Measurements from ENCODE around the gene ZNF823. TPM values are rescaled to one million over a fixed set of nuclear protein-coding genes. Genes with fewer than 3 reads are reported as not detected.

The ZNF823 gene
- total RNA-seq, 1 donor from 2014 or later: 19.8 TPM

DNA sequence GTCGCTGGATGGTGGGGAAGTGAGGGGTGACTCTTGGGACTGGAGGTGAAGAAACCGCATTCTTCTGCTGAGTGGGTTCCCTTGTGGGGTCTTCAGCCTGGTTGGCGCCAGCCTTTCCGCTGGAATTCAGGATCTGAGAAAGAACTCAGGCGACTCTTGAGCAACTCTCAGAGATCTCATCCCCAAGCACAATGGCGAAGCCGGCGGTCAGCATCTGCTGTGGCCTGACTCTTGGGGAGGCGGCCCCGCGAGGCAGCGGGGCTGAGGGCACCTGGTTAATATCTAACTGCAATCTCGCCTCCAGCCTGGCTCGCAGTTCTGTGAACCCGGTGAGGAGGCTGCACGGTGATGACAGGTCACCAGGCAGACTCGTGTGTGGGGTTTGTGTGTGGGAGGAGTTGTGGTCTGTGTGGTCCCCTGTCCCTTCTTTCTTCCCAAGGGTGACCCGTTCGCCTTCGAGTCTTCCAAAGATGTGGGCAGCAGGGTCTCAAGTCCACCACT is 28.9 kb upstream of the ZNF823 start:
- H3K36me3 ChIP-seq (ENCODE audit: control insufficient read depth in 3 of 3, insufficient read depth in 3 of 3, low read length in 3 of 3): peaks cover 0 to 3% (median 0%) of the 10 kb centered on the region in 3 donors
- peak overlapping the region; percentile 93 for H3K27ac ChIP-seq (ENCODE audit: low read depth, low read length)
- H3K9me3 ChIP-seq (ENCODE audit: control insufficient read depth in 3 of 3, low read length in 3 of 3): no peaks in the 10 kb centered on the region
- H3K9ac ChIP-seq (ENCODE audit: low read depth in 1 of 3, low read length in 3 of 3): peak overlapping the region; percentile 89 to 97 (median 90)
- no peaks in the 10 kb centered on the region for H3K27me3 ChIP-seq (ENCODE audit: control insufficient read depth in 3 of 3, insufficient read depth in 3 of 3, low read length in 3 of 3)
- H3K4me1 ChIP-seq (ENCODE audit: control insufficient read depth in 3 of 3, insufficient read depth in 3 of 3, low read length in 3 of 3): peaks cover 12 to 20% (median 12%) of the 10 kb centered on the region in 3 donors
- H3K4me3 ChIP-seq (ENCODE audit: low read length in 3 of 3): peak overlapping the region; percentile 82 to 90 (median 86)

DNA sequence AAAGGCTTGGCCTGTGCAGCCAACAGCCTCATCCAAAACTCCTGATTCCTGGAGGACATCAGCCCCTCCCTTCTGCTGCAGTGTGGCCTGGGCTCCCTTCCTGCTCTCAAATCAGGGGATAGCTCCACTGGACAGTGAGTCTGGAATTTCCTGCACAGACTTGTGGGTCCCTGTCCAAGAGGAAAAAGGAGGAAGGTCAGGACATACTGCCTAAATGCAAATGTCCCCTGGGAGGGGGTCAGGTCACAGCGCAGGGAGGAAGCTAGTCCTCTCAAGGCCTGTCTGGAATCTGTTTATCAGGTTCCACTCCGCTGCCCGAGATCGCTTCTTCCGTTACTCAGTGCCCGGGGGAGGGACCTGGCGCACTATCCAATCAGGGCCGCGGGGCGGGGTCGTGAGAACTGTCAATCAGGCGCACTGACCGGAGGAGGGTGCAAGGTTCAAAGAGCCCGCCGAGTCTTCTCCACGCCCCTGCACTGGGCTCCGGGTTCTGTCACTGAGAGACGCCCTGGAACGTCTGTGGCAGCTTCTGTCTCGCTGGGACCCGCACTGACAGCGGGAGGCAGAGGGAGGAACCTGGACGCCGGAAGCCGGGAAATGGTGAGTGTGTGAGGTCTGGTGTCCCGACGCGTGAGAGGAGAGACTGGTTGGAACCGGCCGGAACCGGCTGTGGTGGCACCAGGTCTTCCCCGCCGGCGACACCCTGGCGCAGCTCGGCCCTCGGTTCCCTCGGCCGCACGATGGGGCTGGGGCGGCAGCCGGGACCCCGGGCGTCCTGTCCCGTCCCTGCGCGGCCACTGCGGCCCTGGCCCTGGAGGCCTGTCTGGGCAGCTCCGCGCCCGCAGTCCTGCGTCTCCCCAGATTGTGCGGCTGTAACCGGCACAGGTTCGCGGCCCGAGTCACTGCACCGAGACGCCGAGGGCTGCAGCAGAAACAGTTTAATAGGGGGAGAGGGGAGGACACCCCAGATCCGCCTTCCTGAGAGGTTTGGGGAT is 28.1 kb upstream of the ZNF823 start, which contains the start of gene ZNF441:
TSS of gene ZNF441 (plus strand) at position 404 of the 995 bp plus-strand sequence. CDS start at position 598, 194 bp downstream.
- Histone ChIP-seq H3K9me3 (ENCODE audit: control insufficient read depth in 3 of 3, low read length in 3 of 3) (no peaks in the 10 kb centered on the region), H3K4me3 (ENCODE audit: low read length in 3 of 3) (peak within 1 kb of the TSS; percentile 82 to 90 (median 86)), H3K9ac (ENCODE audit: low read depth in 1 of 3, low read length in 3 of 3) (peak within 1 kb of the TSS; percentile 89 to 97 (median 90)), H3K36me3 (ENCODE audit: control insufficient read depth in 3 of 3, insufficient read depth in 3 of 3, low read length in 3 of 3) (peaks cover 0 to 3% (median 0%) of the 10 kb centered on the region in 3 donors), H3K27me3 (ENCODE audit: control insufficient read depth in 3 of 3, insufficient read depth in 3 of 3, low read length in 3 of 3) (no peaks in the 10 kb centered on the region), H3K4me1 (ENCODE audit: control insufficient read depth in 3 of 3, insufficient read depth in 3 of 3, low read length in 3 of 3) (peaks cover 12 to 20% (median 12%) of the 10 kb centered on the region in 3 donors), H3K27ac (ENCODE audit: low read depth, low read length) (peak within 1 kb of the TSS; percentile 93)

DNA sequence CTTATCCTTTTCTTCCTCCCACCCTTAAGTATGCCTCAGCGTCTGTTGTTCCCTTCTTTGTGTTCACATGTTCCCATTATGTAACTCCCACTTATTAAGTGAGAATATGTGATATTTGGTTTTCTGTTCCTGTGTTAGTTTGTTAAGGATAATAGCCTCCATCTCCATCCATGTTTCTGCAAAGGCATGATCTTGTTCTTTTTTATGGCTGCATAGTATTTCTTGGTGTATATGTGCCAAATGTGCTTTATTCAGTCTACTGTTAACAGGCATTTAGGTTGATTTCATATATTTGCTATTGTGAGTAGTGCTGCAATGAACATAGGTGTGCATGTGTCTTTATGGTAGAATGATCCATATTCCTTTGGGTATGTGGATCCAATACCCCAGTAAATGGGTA is 24.9 kb upstream of the ZNF823 start:
- H3K27ac ChIP-seq (ENCODE audit: low read depth, low read length): no peak overlapping the region
- no peak overlapping the region for H3K9ac ChIP-seq (ENCODE audit: low read depth in 1 of 3, low read length in 3 of 3)
- H3K4me3 ChIP-seq (ENCODE audit: low read length in 3 of 3): no peak overlapping the region
- H3K36me3 ChIP-seq (ENCODE audit: control insufficient read depth in 3 of 3, insufficient read depth in 3 of 3, low read length in 3 of 3): no peaks in the 10 kb centered on the region
- peaks cover 12 to 17% (median 12%) of the 10 kb centered on the region in 3 donors for H3K4me1 ChIP-seq (ENCODE audit: control insufficient read depth in 3 of 3, insufficient read depth in 3 of 3, low read length in 3 of 3)
- no peaks in the 10 kb centered on the region for H3K27me3 ChIP-seq (ENCODE audit: control insufficient read depth in 3 of 3, insufficient read depth in 3 of 3, low read length in 3 of 3)
- no peaks in the 10 kb centered on the region for H3K9me3 ChIP-seq (ENCODE audit: control insufficient read depth in 3 of 3, low read length in 3 of 3)

DNA sequence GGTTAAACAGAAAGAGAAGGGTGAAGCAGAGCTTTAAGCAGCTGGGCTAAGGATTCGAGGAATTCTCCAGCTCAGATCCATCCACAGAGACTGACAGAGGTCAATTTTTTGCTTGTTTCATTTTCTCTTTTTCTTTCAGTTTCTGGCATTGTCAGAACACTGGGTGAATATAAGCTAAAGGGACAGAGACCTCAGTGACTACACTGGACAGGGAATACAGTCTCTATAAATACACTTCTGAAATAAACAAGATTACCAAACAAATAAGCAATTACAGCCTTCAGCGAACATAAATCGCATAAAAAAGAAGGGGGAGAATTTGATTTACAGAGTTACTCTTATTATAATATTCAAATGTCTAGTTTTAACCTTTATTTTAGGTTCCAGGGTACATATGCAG is 24.4 kb upstream of the ZNF823 start:
- Histone ChIP-seq H3K4me3 (ENCODE audit: low read length in 3 of 3) (no peak overlapping the region), H3K9ac (ENCODE audit: low read depth in 1 of 3, low read length in 3 of 3) (no peak overlapping the region), H3K9me3 (ENCODE audit: control insufficient read depth in 3 of 3, low read length in 3 of 3) (no peaks in the 10 kb centered on the region), H3K36me3 (ENCODE audit: control insufficient read depth in 3 of 3, insufficient read depth in 3 of 3, low read length in 3 of 3) (no peaks in the 10 kb centered on the region), H3K4me1 (ENCODE audit: control insufficient read depth in 3 of 3, insufficient read depth in 3 of 3, low read length in 3 of 3) (peaks cover 8 to 13% (median 8%) of the 10 kb centered on the region in 3 donors), H3K27ac (ENCODE audit: low read depth, low read length) (no peak overlapping the region), H3K27me3 (ENCODE audit: control insufficient read depth in 3 of 3, insufficient read depth in 3 of 3, low read length in 3 of 3) (no peaks in the 10 kb centered on the region)

DNA sequence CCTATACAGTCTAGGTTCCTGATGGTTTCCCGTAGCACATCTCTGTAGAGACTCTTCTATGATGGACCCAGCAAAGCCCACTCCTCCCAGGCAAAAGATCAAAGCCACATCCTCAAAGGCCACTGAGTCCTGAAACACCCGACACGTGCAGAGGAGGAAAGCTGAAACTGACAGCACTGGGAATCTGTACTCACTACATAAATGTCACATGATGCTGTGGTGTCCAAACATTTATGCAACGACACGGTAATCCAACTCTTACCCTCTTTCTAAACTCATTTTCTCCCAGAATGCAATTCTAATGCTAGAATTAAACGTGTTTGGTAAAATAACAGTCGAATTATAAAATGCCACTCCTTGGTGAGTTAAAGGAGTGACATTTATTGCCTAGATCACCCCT is 21.1 kb upstream of the ZNF823 start:
- Histone ChIP-seq H3K36me3 (ENCODE audit: control insufficient read depth in 3 of 3, insufficient read depth in 3 of 3, low read length in 3 of 3) (no peaks in the 10 kb centered on the region), H3K9me3 (ENCODE audit: control insufficient read depth in 3 of 3, low read length in 3 of 3) (peaks cover 0 to 13% (median 0%) of the 10 kb centered on the region in 3 donors), H3K9ac (ENCODE audit: low read depth in 1 of 3, low read length in 3 of 3) (no peak overlapping the region), H3K27me3 (ENCODE audit: control insufficient read depth in 3 of 3, insufficient read depth in 3 of 3, low read length in 3 of 3) (no peaks in the 10 kb centered on the region), H3K27ac (ENCODE audit: low read depth, low read length) (no peak overlapping the region), H3K4me3 (ENCODE audit: low read length in 3 of 3) (no peak overlapping the region), H3K4me1 (ENCODE audit: control insufficient read depth in 3 of 3, insufficient read depth in 3 of 3, low read length in 3 of 3) (no peaks in the 10 kb centered on the region)

DNA sequence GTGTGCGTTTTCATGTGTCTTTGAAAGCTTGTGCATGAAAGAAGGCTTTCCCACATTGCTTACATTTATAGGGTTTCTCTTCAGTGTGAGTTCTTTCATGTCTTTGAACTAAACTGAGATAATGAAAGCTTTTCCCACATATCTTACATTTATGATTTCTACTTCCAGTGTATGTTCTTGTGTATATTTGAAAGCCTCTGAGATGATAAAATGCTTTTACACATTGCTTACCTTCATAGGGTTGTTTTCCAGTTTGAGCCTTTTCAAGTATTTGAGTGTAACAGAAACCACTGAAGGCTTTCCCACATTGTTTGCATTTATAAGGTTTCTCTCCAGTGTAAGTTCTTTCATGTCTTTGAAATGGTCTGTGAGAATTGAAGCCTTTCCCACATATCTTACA is 18.2 kb upstream of the ZNF823 start:
- Histone ChIP-seq H3K4me3 (ENCODE audit: low read length in 3 of 3) (no peak overlapping the region), H3K9me3 (ENCODE audit: control insufficient read depth in 3 of 3, low read length in 3 of 3) (peaks cover 0 to 16% (median 0%) of the 10 kb centered on the region in 3 donors), H3K27ac (ENCODE audit: low read depth, low read length) (no peak overlapping the region), H3K9ac (ENCODE audit: low read depth in 1 of 3, low read length in 3 of 3) (no peak overlapping the region), H3K4me1 (ENCODE audit: control insufficient read depth in 3 of 3, insufficient read depth in 3 of 3, low read length in 3 of 3) (no peaks in the 10 kb centered on the region), H3K36me3 (ENCODE audit: control insufficient read depth in 3 of 3, insufficient read depth in 3 of 3, low read length in 3 of 3) (no peaks in the 10 kb centered on the region), H3K27me3 (ENCODE audit: control insufficient read depth in 3 of 3, insufficient read depth in 3 of 3, low read length in 3 of 3) (no peaks in the 10 kb centered on the region)

DNA sequence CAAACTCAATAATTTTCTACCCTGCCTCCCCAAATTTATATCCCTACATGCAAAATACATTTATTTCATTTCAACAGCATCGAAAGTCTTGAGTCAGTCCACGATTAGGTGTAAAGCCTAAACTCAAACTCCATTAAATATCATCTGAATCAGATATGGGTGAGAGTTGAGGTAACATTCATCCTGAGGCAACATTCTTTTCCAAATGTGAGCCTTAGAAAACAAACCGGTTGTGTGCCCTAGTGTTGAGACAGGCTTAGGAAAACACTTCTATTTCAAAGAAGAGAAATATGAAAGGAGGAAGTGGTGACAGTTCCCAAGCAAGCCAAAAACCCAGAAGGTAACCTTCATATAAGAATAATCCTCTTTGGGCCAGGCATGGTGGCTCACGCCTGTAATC is 15.9 kb upstream of the ZNF823 start:
- no peak overlapping the region for H3K9ac ChIP-seq (ENCODE audit: low read depth in 1 of 3, low read length in 3 of 3)
- H3K4me3 ChIP-seq (ENCODE audit: low read length in 3 of 3): no peak overlapping the region
- H3K27ac ChIP-seq (ENCODE audit: low read depth, low read length): no peak overlapping the region
- no peaks in the 10 kb centered on the region for H3K36me3 ChIP-seq (ENCODE audit: control insufficient read depth in 3 of 3, insufficient read depth in 3 of 3, low read length in 3 of 3)
- peaks cover 0 to 16% (median 0%) of the 10 kb centered on the region in 3 donors for H3K9me3 ChIP-seq (ENCODE audit: control insufficient read depth in 3 of 3, low read length in 3 of 3)
- H3K4me1 ChIP-seq (ENCODE audit: control insufficient read depth in 3 of 3, insufficient read depth in 3 of 3, low read length in 3 of 3): no peaks in the 10 kb centered on the region
- H3K27me3 ChIP-seq (ENCODE audit: control insufficient read depth in 3 of 3, insufficient read depth in 3 of 3, low read length in 3 of 3): no peaks in the 10 kb centered on the region

DNA sequence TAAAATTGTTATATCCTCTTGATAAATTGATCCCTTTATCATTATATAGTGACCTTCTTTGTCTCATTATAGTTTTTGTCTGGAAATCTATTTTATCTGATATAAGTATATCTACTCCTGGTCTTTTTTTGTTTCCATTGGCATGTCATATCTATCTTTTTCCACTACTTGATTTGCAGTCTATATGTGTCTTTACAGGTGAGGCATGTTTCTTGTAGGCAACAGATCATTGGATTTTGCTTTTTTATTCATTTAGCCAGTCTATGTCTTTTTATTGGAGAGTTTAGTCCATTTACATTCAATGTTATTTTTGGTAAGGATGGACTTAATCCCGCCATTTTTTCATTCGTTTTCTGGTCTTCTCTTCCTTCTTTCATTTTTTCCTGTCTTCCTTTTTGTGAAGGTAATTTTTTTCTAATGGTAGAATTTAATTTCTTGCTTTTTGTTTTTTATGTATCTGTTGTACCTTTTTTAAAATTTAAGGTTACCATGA is 13.5 kb upstream of the ZNF823 start:
- H3K4me3 ChIP-seq (ENCODE audit: low read length in 3 of 3): no peak overlapping the region
- peaks cover 0 to 14% (median 0%) of the 10 kb centered on the region in 3 donors for H3K9me3 ChIP-seq (ENCODE audit: control insufficient read depth in 3 of 3, low read length in 3 of 3)
- no peaks in the 10 kb centered on the region for H3K36me3 ChIP-seq (ENCODE audit: control insufficient read depth in 3 of 3, insufficient read depth in 3 of 3, low read length in 3 of 3)
- H3K27ac ChIP-seq (ENCODE audit: low read depth, low read length): no peak overlapping the region
- H3K9ac ChIP-seq (ENCODE audit: low read depth in 1 of 3, low read length in 3 of 3): no peak overlapping the region
- no peaks in the 10 kb centered on the region for H3K4me1 ChIP-seq (ENCODE audit: control insufficient read depth in 3 of 3, insufficient read depth in 3 of 3, low read length in 3 of 3)
- no peaks in the 10 kb centered on the region for H3K27me3 ChIP-seq (ENCODE audit: control insufficient read depth in 3 of 3, insufficient read depth in 3 of 3, low read length in 3 of 3)

DNA sequence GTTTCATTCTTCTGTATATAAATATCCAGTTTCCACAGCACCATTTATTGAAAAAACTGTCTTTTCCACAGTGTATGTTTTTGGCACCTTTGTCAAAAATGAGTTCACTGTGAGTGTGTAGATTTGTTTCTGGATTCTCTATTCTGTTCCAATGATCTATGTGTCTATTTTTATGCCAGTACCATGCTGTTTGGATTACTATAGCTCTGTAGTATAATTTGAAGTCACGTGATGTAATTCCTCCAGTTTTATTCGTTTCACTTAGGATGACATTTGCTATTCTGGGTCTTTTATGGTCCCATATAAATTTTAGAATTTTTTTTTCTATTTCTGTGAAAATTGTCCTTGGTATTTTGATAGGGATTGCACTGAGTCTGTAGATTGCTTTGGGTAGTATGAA is 11.0 kb upstream of the ZNF823 start:
- H3K4me3 ChIP-seq (ENCODE audit: low read length in 3 of 3): no peak overlapping the region
- H3K27me3 ChIP-seq (ENCODE audit: control insufficient read depth in 3 of 3, insufficient read depth in 3 of 3, low read length in 3 of 3): no peaks in the 10 kb centered on the region
- peaks cover 0 to 3% (median 3%) of the 10 kb centered on the region in 3 donors for H3K9me3 ChIP-seq (ENCODE audit: control insufficient read depth in 3 of 3, low read length in 3 of 3)
- no peaks in the 10 kb centered on the region for H3K36me3 ChIP-seq (ENCODE audit: control insufficient read depth in 3 of 3, insufficient read depth in 3 of 3, low read length in 3 of 3)
- H3K9ac ChIP-seq (ENCODE audit: low read depth in 1 of 3, low read length in 3 of 3): no peak overlapping the region
- H3K27ac ChIP-seq (ENCODE audit: low read depth, low read length): no peak overlapping the region
- H3K4me1 ChIP-seq (ENCODE audit: control insufficient read depth in 3 of 3, insufficient read depth in 3 of 3, low read length in 3 of 3): no peaks in the 10 kb centered on the region

DNA sequence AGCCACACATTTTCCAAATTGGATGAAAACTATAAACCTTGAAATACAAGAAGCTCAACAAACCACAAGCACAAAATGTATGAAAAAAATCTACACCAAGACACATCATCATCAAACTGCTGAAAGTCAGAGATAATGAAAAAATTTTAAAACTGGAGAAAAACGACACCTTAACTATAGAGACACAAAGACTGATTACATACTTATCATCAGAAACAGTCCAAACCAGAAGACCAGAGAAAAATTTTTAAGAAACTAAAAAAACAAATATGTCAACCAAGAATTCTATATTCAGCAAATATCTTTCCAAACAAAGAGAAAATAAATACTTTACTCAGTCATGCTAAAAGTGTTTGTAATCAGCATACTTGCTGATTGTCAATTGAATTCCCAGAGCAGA is 8.5 kb upstream of the ZNF823 start:
- Histone ChIP-seq H3K9me3 (ENCODE audit: control insufficient read depth in 3 of 3, low read length in 3 of 3) (peaks cover 0 to 3% (median 0%) of the 10 kb centered on the region in 3 donors), H3K4me3 (ENCODE audit: low read length in 3 of 3) (no peak overlapping the region), H3K27ac (ENCODE audit: low read depth, low read length) (no peak overlapping the region), H3K4me1 (ENCODE audit: control insufficient read depth in 3 of 3, insufficient read depth in 3 of 3, low read length in 3 of 3) (no peaks in the 10 kb centered on the region), H3K27me3 (ENCODE audit: control insufficient read depth in 3 of 3, insufficient read depth in 3 of 3, low read length in 3 of 3) (no peaks in the 10 kb centered on the region), H3K36me3 (ENCODE audit: control insufficient read depth in 3 of 3, insufficient read depth in 3 of 3, low read length in 3 of 3) (no peaks in the 10 kb centered on the region), H3K9ac (ENCODE audit: low read depth in 1 of 3, low read length in 3 of 3) (no peak overlapping the region)

Data from skeletal muscle tissue (tissue), 4 donors.